Activated CD8-positive, alpha-beta T cell treated with anti-CD3 and anti-CD28 coated beads for 36 hours (primary cell): ENCODE data around the gene NBEAL1. TPM values are rescaled to one million over a fixed set of nuclear protein-coding genes. Genes with fewer than 3 reads are reported as not detected.
"Not testable (repeated sequence)": the region's sequence is repeated elsewhere in the genome, so short reads cannot be mapped to it uniquely, and the experiment has no call there.

Experiments
- ATAC-seq: fragments of 200-7000 bp; cut with Tn5 transposase; one replicate; pipeline ENCODE4 v1.10.0; 2021; ENCODE audit warnings: mild to moderate bottlenecking, moderate library complexity
- CTCF ChIA-PET: fragments of 350-600 bp; sonication (Branson Sonifier 250); formaldehyde crosslinking; loops from one replicate; lab custom pipeline; 2021; ENCODE audit warnings: antibody characterized with exemption; lab: Charles Lee
- POLR2A ChIA-PET: fragments of 350-600 bp; sonication (Branson Sonifier 250); formaldehyde crosslinking; loops from one replicate; lab custom pipeline; 2021; ENCODE audit warnings: antibody characterized with exemption; lab: Charles Lee
- DNase-seq: peaks from one replicate; pipeline ENCODE4 v3.0.0-alpha.2; 2020
- H3K27ac Mint-ChIP-seq: one replicate; pipeline ENCODE4 v1.8.0; 2021; ENCODE audit warnings: mild to moderate bottlenecking, mixed read lengths
- H3K27me3 Mint-ChIP-seq: one replicate; pipeline ENCODE4 v1.8.0; 2021; ENCODE audit warnings: mixed read lengths
- H3K36me3 Mint-ChIP-seq: one replicate; pipeline ENCODE4 v1.8.0; 2021; ENCODE audit warnings: low read depth, mixed read lengths
- H3K4me1 Mint-ChIP-seq: one replicate; pipeline ENCODE4 v1.8.0; 2021; ENCODE audit warnings: low read depth, mixed read lengths
- H3K4me3 Mint-ChIP-seq: one replicate; pipeline ENCODE4 v1.8.0; 2021; ENCODE audit warnings: mild to moderate bottlenecking, moderate library complexity, mixed read lengths
- H3K9me3 Mint-ChIP-seq: one replicate; pipeline ENCODE4 v1.8.0; 2021; ENCODE audit warnings: mixed read lengths
- CTCF ChIP-seq: fragments of 200-600 bp; IDR thresholded peaks from one replicate; pipeline ENCODE4 v1.8.0; 2022; ENCODE audit warnings: antibody characterized with exemption, mild to moderate bottlenecking
- intact Hi-C: fragments of 100-400 bp; cut with micrococcal nuclease; formaldehyde crosslinking; loops from one replicate; pipeline ENCODE4 v1.10.0; 2022
- total RNA-seq, 2 experiments: library from RNA; stranded (reverse); gene quantifications; one replicate each; pipeline ENCODE4 v1.2.3, GENCODE V29; 2021

The NBEAL1 gene
- total RNA-seq, 2 experiments from 2014 or later, result 11.8 to 16.4 TPM

DNA sequence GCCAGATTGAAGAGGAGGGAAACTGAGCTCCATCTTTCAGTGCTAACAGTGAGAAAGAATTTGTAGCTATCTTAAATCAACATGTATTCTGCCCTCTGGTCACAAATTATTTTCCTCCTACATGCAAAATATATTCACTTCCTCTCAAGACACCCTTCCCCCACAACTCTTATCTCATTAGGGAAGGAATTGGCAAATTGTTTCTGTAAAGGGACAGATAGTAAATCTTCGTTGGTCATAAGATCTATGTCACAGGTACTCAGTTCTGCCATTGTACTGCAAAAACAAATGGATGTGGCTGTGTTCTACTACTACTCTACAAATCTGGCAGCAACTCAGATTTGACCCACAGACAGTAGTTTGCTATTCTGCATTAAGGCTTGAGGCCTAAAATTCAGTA lies 171.2 kb downstream of the NBEAL1 start:
- DNase-seq (no peak), ATAC-seq (no peak)
- ChIA-PET POLR2A (no interaction called here), CTCF (interaction anchor here (0.5 kb wide), 1 partner anchor 641 kb away, joined by 3 read pairs; no protein-coding TSS in a partner anchor)
- H3K9me3 Mint-ChIP-seq, result no peaks in the 10 kb centered on the region
- H3K27me3 Mint-ChIP-seq, result no peaks in the 10 kb centered on the region
- H3K4me1 Mint-ChIP-seq, result no peaks in the 10 kb centered on the region
- peaks cover 8% of the 10 kb centered on the region for H3K36me3 Mint-ChIP-seq
- intact Hi-C loops, result no loop called here
- no peak overlapping the region for H3K4me3 Mint-ChIP-seq
- no peak overlapping the region for H3K27ac Mint-ChIP-seq
- no peak for TF ChIP-seq CTCF

DNA sequence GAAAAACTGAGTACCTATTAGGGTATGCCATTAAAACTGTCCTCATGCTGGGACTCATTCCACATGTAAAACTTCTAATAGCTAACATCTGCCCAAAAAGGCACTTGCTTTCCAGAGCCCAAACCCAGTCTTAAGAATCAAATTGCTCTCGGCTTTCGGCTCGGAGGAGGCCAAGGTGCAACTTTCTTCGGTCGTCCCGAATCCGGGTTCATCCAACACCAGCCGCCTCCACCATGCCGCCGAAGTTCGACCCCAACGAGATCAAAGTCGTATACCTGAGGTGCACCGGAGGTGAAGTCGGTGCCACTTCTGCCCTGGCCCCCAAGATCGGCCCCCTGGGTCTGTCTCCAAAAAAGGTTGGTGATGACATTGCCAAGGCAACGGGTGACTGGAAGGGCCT lies 175.9 kb downstream of the NBEAL1 start:
- CTCF ChIA-PET, H3K9me3 Mint-ChIP-seq, POLR2A ChIA-PET, DNase-seq, intact Hi-C loops, H3K4me1 Mint-ChIP-seq, ATAC-seq, H3K27me3 Mint-ChIP-seq, H3K4me3 Mint-ChIP-seq, H3K27ac Mint-ChIP-seq: not testable (repeated sequence)
- H3K36me3 Mint-ChIP-seq, result peaks cover 11% of the 10 kb centered on the region

DNA sequence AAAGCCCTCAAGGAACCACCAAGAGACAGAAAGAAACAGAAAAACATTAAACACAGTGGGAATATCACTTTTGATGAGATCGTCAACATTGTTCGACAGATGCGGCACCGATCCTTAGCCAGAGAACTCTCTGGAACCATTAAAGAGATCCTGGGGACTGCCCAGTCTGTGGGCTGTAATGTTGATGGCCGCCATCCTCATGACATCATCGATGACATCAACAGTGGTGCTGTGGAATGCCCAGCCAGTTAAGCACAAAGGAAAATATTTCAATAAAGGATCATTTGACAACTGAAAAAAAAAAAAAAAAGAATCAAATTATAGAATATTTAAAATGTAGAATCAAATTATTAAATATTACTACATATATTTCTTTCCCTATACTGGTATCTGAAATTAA lies 176.4 kb downstream of the NBEAL1 start:
- H3K36me3 Mint-ChIP-seq, result peaks cover 11% of the 10 kb centered on the region
- CTCF ChIA-PET, H3K4me1 Mint-ChIP-seq, H3K9me3 Mint-ChIP-seq, intact Hi-C loops, POLR2A ChIA-PET, ATAC-seq, H3K27me3 Mint-ChIP-seq, DNase-seq, H3K27ac Mint-ChIP-seq, H3K4me3 Mint-ChIP-seq: not testable (repeated sequence)

GRCh38 chr2:203191961-203192360 lies 177.3 kb downstream of the NBEAL1 start:
- Mint-ChIP-seq H3K36me3 (peaks cover 11% of the 10 kb centered on the region), H3K27ac (no peak overlapping the region)
- POLR2A ChIA-PET, result no interaction called here

DNA sequence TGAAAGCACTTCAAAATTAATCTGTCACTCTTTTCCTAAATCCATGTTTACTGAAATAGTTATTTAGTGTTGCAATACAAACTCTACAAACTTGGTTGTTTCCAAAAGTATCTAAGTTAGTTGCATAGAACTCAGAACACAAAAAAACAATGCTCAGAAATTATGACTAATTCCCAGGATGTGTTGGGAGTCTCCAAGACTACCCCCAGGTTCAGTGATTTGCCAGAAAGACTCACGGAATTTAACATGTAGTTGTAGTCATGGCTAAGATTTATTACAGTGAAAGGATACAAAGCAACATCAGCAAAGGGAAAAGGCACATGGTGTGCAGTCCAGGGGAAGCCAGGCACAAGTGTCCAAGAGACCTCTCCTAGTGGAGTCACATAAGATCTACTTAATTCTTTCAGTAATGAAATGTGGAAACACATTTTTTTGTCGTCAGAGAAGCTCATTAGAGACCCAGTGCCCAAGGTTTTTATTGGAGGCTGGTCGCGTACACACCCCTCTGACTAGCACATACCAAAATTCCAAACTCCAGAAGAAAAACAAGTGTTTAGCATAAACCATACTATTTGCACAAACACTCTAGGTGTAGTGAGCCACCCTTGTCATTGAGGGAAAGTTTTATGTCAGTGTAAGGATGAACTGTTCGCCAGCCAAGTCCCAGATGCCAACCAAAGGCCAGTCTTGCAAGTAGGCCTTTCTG lies 180.8 kb downstream of the NBEAL1 start:
- Mint-ChIP-seq H3K9me3 (no peaks in the 10 kb centered on the region), H3K27ac (no peak overlapping the region), H3K36me3 (peaks cover 6% of the 10 kb centered on the region), H3K27me3 (no peaks in the 10 kb centered on the region), H3K4me3 (no peak overlapping the region), H3K4me1 (no peaks in the 10 kb centered on the region)
- ChIA-PET POLR2A (interaction anchor here (0.7 kb wide), 1 partner anchor 340 kb away, joined by 3 read pairs; no protein-coding TSS in a partner anchor), CTCF (no interaction called here)
- ATAC-seq, result no peak
- no peak for TF ChIP-seq CTCF
- intact Hi-C loops, result no loop called here
- no peak for DNase-seq

More at GRCh38 chr2:203191961-203192360, 177.3 kb downstream of the NBEAL1 start:
- Mint-ChIP-seq H3K9me3 (no peaks in the 10 kb centered on the region), H3K4me1 (no peaks in the 10 kb centered on the region), H3K4me3 (no peak overlapping the region), H3K27me3 (no peaks in the 10 kb centered on the region)
- CTCF ChIA-PET, result no interaction called here
- ATAC-seq, result no peak
- intact Hi-C loops, result no loop called here
- TF ChIP-seq CTCF, result no peak
- DNase-seq, result no peak

DNA sequence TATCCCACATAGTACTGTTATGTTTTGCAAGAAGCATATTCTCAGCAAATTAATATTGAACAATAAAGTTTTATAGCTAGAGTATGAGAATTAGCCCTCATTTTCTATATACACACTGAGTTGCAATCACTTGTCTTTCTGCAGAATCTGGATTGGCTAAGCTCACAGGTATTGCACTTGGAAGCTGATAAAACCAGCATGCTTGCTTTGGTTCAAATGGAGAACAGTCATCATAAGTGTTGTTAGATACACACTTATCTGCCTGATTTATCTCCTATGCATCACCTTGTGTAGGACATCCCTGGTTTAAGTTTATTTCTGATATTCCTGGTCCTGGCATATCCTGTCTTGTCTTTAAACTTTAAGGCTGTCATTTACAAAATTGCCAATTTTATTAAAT lies 186.2 kb downstream of the NBEAL1 start:
- peaks cover 3% of the 10 kb centered on the region for H3K36me3 Mint-ChIP-seq
- TF ChIP-seq CTCF, result no peak
- no peaks in the 10 kb centered on the region for H3K27me3 Mint-ChIP-seq
- no peaks in the 10 kb centered on the region for H3K9me3 Mint-ChIP-seq
- ChIA-PET CTCF (interaction anchor here (1.7 kb wide), 1 partner anchor 25 kb away, joined by 4 read pairs; no protein-coding TSS in a partner anchor), POLR2A (no interaction called here)
- H3K4me1 Mint-ChIP-seq, result no peaks in the 10 kb centered on the region
- no peak overlapping the region for H3K4me3 Mint-ChIP-seq
- intact Hi-C loops, result no loop called here
- H3K27ac Mint-ChIP-seq, result no peak overlapping the region
- DNase-seq (no peak), ATAC-seq (no peak)
